Right renal cortex interstitium (tissue), 3 donors: Measurements from ENCODE around the gene ISYNA1. TPM values are rescaled to one million over a fixed set of nuclear protein-coding genes. Genes with fewer than 3 reads are reported as not detected.

Source experiments
- DNase-seq, 3 donors: peaks; one replicate each; pipeline ENCODE4 v3.0.0-alpha.2; 2013; ENCODE audit warnings: low read depth in 3 of 3, low spot score in 2 of 3
- polyA plus RNA-seq, 3 donors: library from polyadenylated mRNA; unstranded; fragments of 120-200 nt; gene quantifications; one replicate each; pipeline ENCODE4 v1.2.1, GENCODE V29; 2013; ENCODE audit not compliant: insufficient read length in 3 of 3

The ISYNA1 gene
- polyA plus RNA-seq, 3 donors, result 89.5 to 99.8 (median 98.8) TPM

- no peak for DNase-seq
These were observed 4.8 kb downstream of the ISYNA1 start for GRCh38 chr19:18433015-18433691.

DNA sequence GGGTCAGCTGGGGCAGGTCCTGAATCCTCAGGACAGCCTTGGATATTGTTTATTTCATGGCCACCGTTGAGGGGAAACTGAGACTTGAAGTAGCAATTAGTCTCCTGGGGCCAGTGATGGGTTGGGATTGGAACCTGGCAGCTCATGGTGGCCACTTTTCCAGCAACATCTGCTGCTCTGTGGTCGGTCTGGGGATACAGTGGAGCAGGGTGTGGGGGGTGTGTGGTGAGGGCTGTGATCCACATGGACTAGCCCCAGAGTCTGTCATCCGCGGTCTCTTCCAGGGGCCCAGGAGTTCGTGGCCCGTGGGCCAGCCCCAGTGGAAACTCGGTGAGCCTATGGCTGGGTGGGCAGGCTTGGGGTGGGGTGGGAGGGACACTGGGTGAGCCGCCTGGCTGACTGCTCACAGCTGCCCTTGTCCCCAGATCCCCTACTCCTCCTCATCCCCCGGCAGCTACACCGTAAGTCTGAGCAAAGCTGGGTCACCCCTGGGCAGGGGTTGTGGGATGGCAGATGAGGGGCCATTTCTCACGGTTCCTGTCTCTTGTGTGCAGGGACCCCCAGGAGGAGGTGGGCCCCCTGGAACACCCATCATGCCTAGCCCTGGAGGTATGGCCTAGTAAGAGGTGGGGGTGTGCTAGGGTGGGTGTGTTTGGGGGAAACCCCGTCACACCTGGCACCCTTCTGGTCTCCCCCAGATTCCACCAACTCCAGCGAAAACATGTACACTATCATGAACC lies 5.5 kb downstream of the ISYNA1 start:
- DNase-seq, result no peak

GRCh38 chr19:18431351-18432197 lies 6.4 kb downstream of the ISYNA1 start:
- DNase-seq, result no peak

GRCh38 chr19:18430417-18431144 lies 7.4 kb downstream of the ISYNA1 start:
- no peak for DNase-seq

- no peak for DNase-seq
These were observed 8.1 kb downstream of the ISYNA1 start for GRCh38 chr19:18429717-18430416.

- DNase-seq, result no peak
These were observed 8.9 kb downstream of the ISYNA1 start for GRCh38 chr19:18428787-18429674.

DNA sequence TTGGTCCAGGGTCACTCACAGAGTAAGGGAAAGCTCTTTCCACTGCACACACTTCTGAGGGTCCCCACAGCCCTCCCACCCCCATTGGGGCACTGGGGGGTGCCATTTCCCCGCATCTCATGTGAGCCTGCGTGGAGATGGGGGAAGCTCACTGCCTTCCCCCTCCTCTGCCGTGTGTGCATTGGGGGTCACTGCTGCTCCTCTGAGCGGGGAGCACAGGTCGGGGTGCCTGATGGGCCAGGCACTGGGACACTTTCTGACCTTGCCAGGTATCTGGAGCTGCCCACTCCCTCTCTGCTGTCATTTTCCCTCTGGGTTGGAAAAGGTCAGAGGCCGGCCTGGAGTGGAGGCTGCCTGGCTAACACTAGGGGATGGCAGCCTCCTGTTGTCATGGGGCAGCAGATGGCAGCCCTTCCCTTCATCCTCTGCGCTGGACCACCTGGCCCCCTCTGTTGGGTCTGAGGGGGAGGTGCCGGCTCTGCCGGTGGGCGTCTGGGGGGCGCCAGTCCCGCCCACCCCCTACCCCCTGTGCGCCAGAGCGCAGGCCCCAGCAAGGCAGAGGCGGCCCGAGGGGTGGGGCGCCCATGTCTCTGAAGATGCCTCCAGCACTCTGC lies 9.7 kb downstream of the ISYNA1 start:
- no peak for DNase-seq

DNA sequence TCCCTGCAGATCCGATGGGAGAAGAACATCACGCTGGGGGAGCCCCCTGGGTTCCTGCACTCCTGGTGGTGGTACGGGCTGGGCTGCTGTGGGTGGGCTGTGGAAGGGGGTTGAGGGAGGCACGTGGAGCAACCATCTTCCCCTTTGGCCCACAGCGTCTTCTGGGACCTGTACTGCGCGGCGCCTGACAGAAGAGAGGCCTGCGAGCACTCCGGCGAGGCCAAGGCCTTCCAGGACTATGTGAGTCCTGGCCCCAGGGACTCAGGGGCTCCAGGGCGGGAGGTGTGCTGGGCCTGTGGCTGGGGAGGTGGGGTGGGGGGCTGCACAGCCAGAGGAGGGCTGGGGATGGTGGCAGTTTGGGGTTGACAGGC lies 10.2 kb downstream of the ISYNA1 start:
- DNase-seq, result no peak

DNA sequence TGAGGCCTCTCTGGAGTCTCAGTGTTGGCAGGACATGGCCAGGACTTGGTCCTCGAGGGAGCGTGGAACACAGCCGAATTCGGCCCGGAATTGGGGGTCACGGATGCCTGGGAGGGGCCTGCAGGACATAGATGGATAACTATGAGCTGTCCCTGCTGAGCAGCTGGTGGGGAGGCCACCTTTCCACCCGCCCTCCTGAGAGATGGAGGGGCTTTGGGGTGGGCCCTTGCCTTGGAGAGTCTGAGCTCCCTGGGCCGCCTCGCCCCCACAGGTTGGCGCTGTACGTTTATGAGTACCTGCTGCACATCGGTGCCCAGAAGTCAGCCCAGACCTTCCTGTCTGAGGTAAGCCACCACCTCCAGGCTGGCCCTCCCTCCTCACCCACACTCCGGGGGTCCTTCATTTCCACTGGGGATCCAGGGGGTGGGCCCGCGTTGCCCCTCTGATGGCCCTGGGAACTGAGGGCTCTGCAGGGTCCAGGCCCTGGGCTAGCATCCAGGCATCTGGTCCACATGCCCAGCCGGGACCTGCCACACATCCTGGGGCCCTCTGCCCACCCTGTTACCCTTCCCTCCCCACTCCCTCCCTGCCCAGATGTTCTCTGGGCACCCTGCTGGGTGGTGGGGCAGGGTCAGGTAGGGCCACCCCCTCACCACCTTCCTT lies 10.7 kb downstream of the ISYNA1 start:
- no peak for DNase-seq

DNA sequence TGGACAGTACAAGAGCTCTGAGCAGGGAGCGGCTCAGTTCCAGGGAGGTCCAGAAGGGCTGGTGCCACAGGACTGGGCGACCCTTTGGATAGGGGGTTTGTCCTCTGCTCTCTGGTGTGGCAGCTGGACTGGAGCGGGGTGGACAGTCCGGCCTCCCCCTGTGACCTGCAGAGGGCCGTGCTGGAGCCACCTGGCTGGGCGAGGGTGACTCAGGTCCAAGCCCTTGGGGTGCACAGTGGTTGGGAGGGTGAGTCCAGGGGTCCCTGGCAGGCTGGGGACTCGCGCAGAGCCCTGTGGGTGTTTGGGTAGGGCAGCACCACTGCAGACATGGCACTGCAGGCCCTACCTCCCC lies 11.5 kb downstream of the ISYNA1 start:
- no peak for DNase-seq

DNA sequence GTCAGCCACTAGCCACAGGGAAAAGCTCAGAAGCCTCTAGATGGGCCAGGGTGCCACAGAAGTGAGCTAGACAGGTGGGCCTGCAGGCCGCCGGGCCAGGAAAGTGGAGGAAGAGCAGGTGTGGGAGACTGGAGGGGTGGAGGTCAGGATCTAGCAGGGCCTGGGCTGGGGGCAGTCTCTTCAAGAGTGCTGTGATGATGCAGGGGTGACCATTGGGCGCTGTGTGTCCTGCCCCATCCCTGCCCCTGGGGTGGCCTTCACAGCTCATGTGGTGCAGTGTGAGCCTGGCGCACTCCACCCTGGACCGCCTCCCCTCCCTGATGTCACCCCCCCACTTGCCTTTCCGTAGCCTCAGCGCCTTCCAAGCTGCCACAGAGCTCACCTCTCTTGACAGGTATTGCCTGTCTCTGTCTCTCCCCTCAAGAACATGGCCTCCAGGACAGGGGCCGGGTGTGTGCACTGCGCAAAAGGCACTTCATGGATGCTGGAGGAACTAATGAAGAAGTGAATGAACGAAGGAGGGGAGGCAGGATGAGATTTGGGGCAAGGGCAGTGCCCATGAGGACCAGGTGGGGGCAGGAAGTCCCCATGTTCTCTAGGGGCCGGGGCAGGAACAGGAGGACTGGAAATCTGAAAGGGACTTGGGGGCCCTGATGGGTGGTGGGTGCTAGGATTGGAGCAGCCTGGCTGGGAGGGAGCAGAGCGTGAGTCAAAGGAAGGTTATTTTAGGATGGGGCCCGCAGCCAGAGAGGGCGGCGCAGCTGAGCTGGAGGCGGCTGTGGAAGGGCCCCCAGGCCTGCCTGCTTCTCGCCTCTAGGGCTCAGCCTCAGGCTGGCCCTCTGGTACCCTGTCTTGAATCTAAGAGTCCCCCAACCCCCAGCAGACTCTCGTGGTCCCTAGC lies 12.2 kb downstream of the ISYNA1 start:
- DNase-seq, result no peak

DNA sequence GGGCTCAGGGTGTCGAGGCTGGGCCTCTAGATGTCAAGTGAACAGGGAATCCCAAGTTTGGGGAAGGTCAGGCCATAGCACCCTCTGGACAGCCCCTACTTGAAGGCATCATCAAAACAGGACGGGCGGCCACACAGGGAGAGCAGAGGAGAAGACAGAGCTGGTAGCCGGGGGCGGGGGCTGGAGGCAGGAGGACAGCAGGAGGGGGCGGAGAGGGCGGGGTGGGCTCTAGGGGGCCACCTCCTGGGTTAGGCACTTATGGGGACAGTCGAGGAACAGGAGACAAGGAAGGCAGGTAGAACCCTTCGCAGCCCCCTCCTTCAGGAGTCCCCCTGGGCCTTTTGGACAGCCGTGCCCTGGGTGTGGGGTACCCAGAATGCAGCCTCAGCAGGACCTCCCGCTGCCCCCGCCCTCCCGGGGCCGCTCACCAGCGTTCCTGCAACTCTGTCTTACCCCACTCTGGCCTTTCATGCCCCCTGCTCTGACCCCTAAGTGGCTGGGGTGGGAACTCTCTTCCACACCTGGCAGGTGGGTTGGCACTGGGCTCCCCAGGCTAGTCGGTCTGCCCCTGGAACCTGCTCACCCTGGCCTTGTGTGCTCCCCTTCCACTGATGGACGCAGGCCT lies 12.9 kb downstream of the ISYNA1 start:
- DNase-seq, result no peak

- DNase-seq, result no peak
These were observed 13.6 kb downstream of the ISYNA1 start for GRCh38 chr19:18424122-18424889.

GRCh38 chr19:18423258-18424020 lies 14.5 kb downstream of the ISYNA1 start:
- no peak for DNase-seq

- no peak for DNase-seq
These were observed 15.3 kb downstream of the ISYNA1 start for GRCh38 chr19:18422530-18423191.
